Measurements from ENCODE around the gene GNAI2. TPM values are rescaled to one million over a fixed set of nuclear protein-coding genes. Genes with fewer than 3 reads are reported as not detected.

GNAI2 gene
- total RNA-seq, 1 donor from 2014 or later = 372 TPM

DNA sequence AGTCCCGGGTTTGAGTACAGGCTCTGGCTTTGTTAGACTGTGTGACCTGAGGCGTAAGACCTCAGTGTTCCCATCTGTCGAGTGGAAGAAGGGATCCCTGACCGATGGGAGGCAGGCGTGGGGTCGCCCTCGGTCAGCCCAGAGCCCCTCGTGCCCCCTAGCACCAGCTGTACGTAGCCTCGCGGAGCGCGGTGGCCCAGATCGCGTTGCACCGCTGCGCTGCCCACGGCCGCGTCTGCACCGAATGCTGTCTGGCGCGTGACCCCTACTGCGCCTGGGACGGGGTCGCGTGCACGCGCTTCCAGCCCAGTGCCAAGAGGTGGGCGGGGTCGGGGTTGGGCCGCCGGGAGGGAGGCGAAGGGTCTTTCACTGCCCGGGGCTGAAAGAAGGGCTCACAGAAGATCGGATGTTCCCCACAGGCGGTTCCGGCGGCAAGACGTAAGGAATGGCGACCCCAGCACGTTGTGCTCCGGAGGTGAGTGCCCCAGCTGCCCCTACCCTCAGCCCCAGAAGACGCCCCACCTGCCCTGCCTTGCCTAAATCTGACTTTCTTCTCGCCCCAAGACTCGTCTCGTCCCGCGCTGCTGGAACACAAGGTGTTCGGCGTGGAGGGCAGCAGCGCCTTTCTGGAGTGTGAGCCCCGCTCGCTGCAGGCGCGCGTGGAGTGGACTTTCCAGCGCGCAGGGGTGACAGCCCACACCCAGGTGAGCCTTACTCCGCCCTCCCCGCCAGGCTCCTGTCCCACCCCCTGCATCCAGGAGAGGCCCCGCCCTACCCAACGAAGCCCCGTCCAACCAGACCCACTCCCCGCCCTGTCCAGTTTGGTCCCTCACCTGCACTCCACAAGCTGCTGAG lies 39.4 kb downstream of the GNAI2 start:
- no peak overlapping the region for H3K4me3 ChIP-seq
- peaks cover 23% of the 10 kb centered on the region for H3K27me3 ChIP-seq (ENCODE audit: low read depth)
- H3K9me3 ChIP-seq = no peaks in the 10 kb centered on the region
- H3K27ac ChIP-seq = no peak overlapping the region
- DNase-seq = no peak
- peaks cover 32% of the 10 kb centered on the region for H3K4me1 ChIP-seq
- ATAC-seq = no peak
- H3K36me3 ChIP-seq = peaks cover 4% of the 10 kb centered on the region
- TF ChIP-seq, protein P1, sequence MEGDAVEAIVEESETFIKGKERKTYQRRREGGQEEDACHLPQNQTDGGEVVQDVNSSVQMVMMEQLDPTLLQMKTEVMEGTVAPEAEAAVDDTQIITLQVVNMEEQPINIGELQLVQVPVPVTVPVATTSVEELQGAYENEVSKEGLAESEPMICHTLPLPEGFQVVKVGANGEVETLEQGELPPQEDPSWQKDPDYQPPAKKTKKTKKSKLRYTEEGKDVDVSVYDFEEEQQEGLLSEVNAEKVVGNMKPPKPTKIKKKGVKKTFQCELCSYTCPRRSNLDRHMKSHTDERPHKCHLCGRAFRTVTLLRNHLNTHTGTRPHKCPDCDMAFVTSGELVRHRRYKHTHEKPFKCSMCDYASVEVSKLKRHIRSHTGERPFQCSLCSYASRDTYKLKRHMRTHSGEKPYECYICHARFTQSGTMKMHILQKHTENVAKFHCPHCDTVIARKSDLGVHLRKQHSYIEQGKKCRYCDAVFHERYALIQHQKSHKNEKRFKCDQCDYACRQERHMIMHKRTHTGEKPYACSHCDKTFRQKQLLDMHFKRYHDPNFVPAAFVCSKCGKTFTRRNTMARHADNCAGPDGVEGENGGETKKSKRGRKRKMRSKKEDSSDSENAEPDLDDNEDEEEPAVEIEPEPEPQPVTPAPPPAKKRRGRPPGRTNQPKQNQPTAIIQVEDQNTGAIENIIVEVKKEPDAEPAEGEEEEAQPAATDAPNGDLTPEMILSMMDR (IDR thresholded peaks at IDR 0.05) = no peak
- intact Hi-C loops (cut with DNase I) = no loop called here

DNA sequence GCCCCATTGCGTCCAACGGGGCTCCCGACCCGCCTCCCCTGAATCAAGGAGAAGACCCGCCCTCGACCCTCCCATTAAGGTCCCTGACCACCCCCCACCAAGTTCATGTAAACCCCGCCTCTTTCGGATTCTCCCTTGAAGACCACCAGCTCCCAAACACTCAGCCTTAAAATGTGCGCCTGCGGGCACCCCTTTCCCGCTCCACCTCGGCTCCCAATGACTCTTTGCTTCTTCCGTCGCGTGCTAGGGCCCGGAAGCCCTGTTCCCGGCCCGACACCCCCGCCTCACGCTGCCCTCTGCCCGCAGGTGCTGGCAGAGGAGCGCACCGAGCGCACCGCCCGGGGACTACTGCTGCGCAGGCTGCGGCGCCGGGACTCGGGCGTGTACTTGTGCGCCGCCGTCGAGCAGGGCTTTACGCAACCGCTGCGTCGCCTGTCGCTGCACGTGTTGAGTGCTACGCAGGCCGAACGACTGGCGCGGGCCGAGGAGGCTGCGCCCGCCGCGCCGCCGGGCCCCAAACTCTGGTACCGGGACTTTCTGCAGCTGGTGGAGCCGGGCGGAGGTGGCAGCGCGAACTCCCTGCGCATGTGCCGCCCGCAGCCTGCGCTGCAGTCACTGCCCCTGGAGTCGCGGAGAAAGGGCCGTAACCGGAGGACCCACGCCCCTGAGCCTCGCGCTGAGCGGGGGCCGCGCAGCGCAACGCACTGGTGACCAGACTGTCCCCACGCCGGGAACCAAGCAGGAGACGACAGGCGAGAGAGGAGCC lies 40.2 kb downstream of the GNAI2 start:
- TF ChIP-seq, protein P1 (IDR thresholded peaks at IDR 0.05) = no peak
- ATAC-seq = no peak

DNA sequence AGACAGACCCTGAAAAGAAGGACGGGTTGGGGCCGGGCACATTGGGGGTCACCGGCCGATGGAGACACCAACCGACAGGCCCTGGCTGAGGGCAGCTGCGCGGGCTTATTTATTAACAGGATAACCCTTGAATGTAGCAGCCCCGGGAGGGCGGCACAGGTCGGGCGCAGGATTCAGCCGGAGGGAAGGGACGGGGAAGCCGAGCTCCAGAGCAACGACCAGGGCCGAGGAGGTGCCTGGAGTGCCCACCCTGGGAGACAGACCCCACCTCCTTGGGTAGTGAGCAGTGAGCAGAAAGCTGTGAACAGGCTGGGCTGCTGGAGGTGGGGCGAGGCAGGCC lies 40.7 kb downstream of the GNAI2 start:
- Histone ChIP-seq H3K27me3 (ENCODE audit: low read depth) (peaks cover 23% of the 10 kb centered on the region), H3K4me1 (peaks cover 25% of the 10 kb centered on the region), H3K4me3 (no peak overlapping the region), H3K36me3 (peaks cover 4% of the 10 kb centered on the region), H3K9me3 (no peaks in the 10 kb centered on the region), H3K27ac (no peak overlapping the region)
- DNase-seq = no peak
- ATAC-seq = no peak
- intact Hi-C loops (cut with DNase I) = no loop called here
- TF ChIP-seq, protein P1 (IDR thresholded peaks at IDR 0.05) = no peak

More for the DNA sequence above, 40.2 kb downstream of the GNAI2 start:
- Histone ChIP-seq H3K27me3 (ENCODE audit: low read depth) (peaks cover 23% of the 10 kb centered on the region), H3K4me1 (peaks cover 30% of the 10 kb centered on the region), H3K36me3 (peaks cover 4% of the 10 kb centered on the region), H3K27ac (no peak overlapping the region), H3K9me3 (no peaks in the 10 kb centered on the region), H3K4me3 (no peak overlapping the region)
- intact Hi-C loops (cut with DNase I) = no loop called here
- no peak for DNase-seq

DNA sequence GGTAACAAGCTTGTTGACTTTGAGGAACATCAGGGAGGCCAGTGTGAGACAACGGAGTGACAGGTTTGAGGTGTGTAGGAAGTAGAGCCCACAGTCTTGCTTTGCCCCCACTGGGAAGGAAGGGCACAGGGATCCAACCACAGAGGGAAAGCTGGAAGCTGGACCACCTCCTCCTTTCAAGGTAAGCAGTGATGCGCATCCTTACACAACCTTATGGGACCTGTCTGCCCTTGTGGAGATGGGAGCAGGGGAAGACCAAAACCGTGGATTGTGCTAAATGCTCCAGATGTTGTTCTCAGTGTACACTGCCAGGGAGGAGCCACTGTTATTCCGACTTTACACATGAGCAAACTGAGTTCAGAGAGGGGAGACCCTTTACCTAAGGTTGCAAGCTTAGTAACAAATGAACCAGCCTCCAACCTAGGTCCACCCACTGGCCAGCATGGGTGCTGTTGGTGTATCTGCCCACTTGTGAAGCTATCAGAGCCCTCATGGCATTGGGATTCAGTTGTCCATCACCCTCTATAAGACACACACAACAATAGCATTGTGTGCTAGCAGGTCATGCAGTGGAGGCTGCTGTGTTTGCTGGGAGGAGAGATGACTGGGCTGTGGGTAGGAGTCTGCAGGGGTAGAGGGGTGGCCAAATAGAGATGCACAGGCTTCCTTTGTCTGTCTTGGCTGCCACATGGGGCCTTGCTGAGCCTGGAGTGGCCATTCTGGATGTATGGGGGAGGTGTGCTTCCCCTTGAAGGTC lies 42.3 kb downstream of the GNAI2 start:
- H3K36me3 ChIP-seq = peaks cover 4% of the 10 kb centered on the region
- no peaks in the 10 kb centered on the region for H3K9me3 ChIP-seq
- intact Hi-C loops (cut with DNase I) = no loop called here
- TF ChIP-seq, protein P1 (IDR thresholded peaks at IDR 0.05) = no peak
- DNase-seq (no peak), ATAC-seq (no peak)
- H3K4me3 ChIP-seq = no peak overlapping the region
- peaks cover 15% of the 10 kb centered on the region for H3K4me1 ChIP-seq
- H3K27ac ChIP-seq = no peak overlapping the region
- H3K27me3 ChIP-seq (ENCODE audit: low read depth) = peaks cover 23% of the 10 kb centered on the region

DNA sequence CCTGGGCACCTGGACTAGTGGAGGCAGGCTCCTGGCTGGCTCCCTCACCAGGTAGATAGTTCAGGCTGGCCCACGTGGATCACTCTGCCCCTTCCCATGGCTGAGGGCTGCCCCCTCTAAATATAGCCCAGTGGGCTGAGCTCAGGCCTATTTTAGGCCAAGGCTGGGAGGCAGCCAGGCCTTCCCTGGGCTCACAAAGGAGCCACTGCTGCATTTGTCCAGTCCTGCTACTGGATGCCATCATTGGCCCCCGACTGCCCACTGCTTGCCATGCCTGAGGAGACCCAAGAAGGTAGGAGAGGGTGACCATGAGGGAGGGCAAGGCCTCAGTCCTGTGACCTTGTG lies 42.8 kb downstream of the GNAI2 start, which contains the start of gene LSMEM2:
LSMEM2 (plus strand) TSS at position 208 of the 345 bp plus-strand sequence; CDS start at position 235, 27 bp downstream.
- Histone ChIP-seq H3K27ac (no peak within 1 kb of the TSS), H3K36me3 (peaks cover 4% of the 10 kb centered on the region), H3K9me3 (no peaks in the 10 kb centered on the region), H3K4me1 (peaks cover 10% of the 10 kb centered on the region), H3K27me3 (ENCODE audit: low read depth) (peaks cover 23% of the 10 kb centered on the region), H3K4me3 (no peak within 1 kb of the TSS)
- intact Hi-C loops (cut with DNase I) = no loop called here
- DNase-seq (no peak), ATAC-seq (no peak)
- TF ChIP-seq, protein P1 (IDR thresholded peaks at IDR 0.05) = no peak

Data from lower lobe of right lung (tissue), 2 donors.